Testis (tissue), 3 donors: ENCODE measurements around the gene IL13RA2. TPM values are rescaled to one million over a fixed set of nuclear protein-coding genes. Genes with fewer than 3 reads are reported as not detected.

Source experiments
- DNase-seq: peaks from one replicate; pipeline ENCODE4 v3.0.0-alpha.2; 2019
- H3K27ac ChIP-seq, 2 donors: fragments of 200-600 bp; sonication (generic); one replicate each; pipeline ENCODE4 v1.5.1; 2019
- H3K27me3 ChIP-seq: fragments of 200-600 bp; sonication (generic); one replicate; pipeline ENCODE4 v1.5.1; 2019
- H3K36me3 ChIP-seq: fragments of 200-600 bp; sonication (generic); one replicate; pipeline ENCODE4 v1.5.1; 2017; ENCODE audit warnings: low read depth; ENCODE audit errors: missing control alignments
- H3K4me1 ChIP-seq: fragments of 200-600 bp; sonication (generic); one replicate; pipeline ENCODE4 v1.5.1; 2019
- H3K4me3 ChIP-seq, 2 donors: fragments of 200-600 bp; sonication (generic); one replicate each; pipeline ENCODE4 v1.5.1; 2017 to 2019
- H3K9me3 ChIP-seq: fragments of 200-600 bp; sonication (generic); one replicate; pipeline ENCODE4 v1.5.1; 2017
- POLR2A ChIP-seq: fragments of 450-650 bp; IDR thresholded peaks from one replicate; pipeline ENCODE4 v1.6.1; 2017; ENCODE audit warnings: antibody characterized with exemption, mild to moderate bottlenecking, moderate library complexity
- WGBS, 2 donors: methylation state at CpG; one replicate each; pipeline ENCODE4 v1.1.5; 2018; 5-methylcytosine and 5-hydroxymethylcytosine counted together
- intact Hi-C: fragments of 100-400 bp; cut with DNase I; formaldehyde crosslinking; loops from one replicate; pipeline ENCODE4 v1.15.1; 2023; ENCODE audit warnings: low total_unique reads
- polyA plus RNA-seq: library from polyadenylated mRNA; stranded (reverse); fragments of 350-450 nt; fragmentation: Illumina TruSeq; extraction: RNeasy Lipid Tissue Mini Kit (QIAGEN cat#74804); gene quantifications from one replicate; pipeline ENCODE4 v1.2.3, GENCODE V29; 2014; ENCODE audit warnings: low read depth, low replicate concordance; ENCODE audit not compliant: insufficient read depth
- total RNA-seq, 2 donors: library from RNA; depleted of rRNA; stranded (reverse); fragments of >200 nt; gene quantifications; one replicate each; pipeline ENCODE4 v1.2.3, GENCODE V29; 2016
- TF ChIP-seq, protein P1 (sequence below), 3 experiments: fragments of 450-650 bp in 2 of 3; fragments of 200-600 bp in 1 of 3; sonication (generic) in 1 of 3; IDR thresholded peaks; one replicate each; pipeline ENCODE4 v1.5.1; 2016 to 2019; ENCODE audit warnings: antibody characterized with exemption in 3 of 3, mild to moderate bottlenecking in 2 of 3, moderate library complexity in 1 of 3

Gene IL13RA2
- total and polyA plus RNA-seq, 3 donors from 2014 or later, result 9.7 to 36.5 (median 15.5) TPM

DNA sequence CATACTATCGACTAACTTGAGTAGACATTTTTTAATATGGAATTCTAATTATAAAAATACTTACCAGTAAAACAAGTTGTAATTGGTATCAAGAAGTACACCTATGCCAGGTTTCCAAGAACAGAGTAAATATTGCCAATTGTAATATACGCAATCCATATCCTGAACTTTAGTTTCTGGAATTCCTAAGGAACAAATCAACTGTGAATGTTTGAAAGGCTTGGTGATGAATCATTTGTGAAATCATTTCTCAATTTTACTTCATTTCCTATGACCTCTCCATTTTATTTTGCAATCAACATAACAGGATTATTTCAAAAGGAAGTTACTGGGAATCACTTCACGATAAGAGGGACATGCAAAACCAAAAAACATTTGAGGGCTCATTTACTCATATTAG is 3.7 kb downstream of the IL13RA2 start:
- H3K36me3 ChIP-seq, result no peaks in the 10 kb centered on the region
- WGBS, 2 donors, result 87 to 92% methylated on average over 3 of the region's 3 CpGs
- H3K27me3 ChIP-seq, result no peaks in the 10 kb centered on the region
- no peaks in the 10 kb centered on the region for H3K9me3 ChIP-seq
- H3K27ac ChIP-seq, result no peak overlapping the region
- intact Hi-C loops, result no loop called here
- no peak overlapping the region for H3K4me3 ChIP-seq
- TF ChIP-seq, protein P1, sequence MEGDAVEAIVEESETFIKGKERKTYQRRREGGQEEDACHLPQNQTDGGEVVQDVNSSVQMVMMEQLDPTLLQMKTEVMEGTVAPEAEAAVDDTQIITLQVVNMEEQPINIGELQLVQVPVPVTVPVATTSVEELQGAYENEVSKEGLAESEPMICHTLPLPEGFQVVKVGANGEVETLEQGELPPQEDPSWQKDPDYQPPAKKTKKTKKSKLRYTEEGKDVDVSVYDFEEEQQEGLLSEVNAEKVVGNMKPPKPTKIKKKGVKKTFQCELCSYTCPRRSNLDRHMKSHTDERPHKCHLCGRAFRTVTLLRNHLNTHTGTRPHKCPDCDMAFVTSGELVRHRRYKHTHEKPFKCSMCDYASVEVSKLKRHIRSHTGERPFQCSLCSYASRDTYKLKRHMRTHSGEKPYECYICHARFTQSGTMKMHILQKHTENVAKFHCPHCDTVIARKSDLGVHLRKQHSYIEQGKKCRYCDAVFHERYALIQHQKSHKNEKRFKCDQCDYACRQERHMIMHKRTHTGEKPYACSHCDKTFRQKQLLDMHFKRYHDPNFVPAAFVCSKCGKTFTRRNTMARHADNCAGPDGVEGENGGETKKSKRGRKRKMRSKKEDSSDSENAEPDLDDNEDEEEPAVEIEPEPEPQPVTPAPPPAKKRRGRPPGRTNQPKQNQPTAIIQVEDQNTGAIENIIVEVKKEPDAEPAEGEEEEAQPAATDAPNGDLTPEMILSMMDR (IDR thresholded peaks at IDR 0.05), result no peak
- TF ChIP-seq POLR2A, result no peak
- no peaks in the 10 kb centered on the region for H3K4me1 ChIP-seq
- no peak for DNase-seq

DNA sequence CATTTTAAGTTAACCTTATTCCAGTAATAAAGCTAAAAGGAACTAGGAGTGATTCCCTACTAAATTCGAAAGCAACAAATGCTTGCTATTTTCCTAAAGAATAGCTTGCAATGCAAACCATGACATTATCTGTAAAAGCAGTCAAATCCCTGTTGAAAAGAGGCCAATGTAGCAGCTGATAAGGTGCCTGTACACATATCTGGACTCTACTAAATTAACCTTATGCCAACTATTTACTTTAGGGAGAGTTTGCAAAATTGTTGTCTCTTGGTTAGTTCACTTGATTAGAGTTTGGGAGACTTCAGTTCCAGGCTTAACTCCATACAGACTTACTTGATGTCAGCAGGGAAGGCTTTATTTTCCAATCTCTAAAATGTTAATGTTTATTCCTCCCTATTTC is 6.0 kb downstream of the IL13RA2 start:
- no peaks in the 10 kb centered on the region for H3K36me3 ChIP-seq
- no peak for DNase-seq
- 80 to 89% methylated on average over 1 of the region's 1 CpG for WGBS, 2 donors
- no peaks in the 10 kb centered on the region for H3K9me3 ChIP-seq
- H3K4me1 ChIP-seq, result no peaks in the 10 kb centered on the region
- no peaks in the 10 kb centered on the region for H3K27me3 ChIP-seq
- H3K4me3 ChIP-seq, result no peak overlapping the region
- TF ChIP-seq, protein P1 (IDR thresholded peaks at IDR 0.05), result no peak
- no peak for TF ChIP-seq POLR2A
- H3K27ac ChIP-seq, result no peak overlapping the region
- intact Hi-C loops, result no loop called here

DNA sequence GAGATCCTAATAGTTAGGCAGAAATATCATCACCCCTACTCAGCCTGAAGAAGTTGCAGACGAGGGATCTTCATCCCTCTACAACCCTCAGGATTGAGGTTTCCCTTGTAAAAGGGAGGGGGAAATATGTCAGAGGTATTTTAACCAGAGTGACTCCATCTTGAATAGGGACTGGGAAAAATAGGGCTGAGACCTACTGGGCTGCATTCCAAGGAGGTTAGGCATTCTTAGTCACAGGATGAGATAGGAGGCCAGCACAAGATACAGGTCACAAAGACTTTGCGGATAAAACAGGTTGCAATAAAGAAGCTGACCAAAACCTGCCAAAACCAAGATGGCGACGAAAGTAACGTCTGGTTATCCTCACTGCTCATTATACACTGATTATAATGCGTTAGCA is 17.5 kb downstream of the IL13RA2 start:
- no peak overlapping the region for H3K27ac ChIP-seq
- DNase-seq, result no peak
- 91 to 95% methylated on average over 6 of the region's 6 CpGs for WGBS, 2 donors
- no peaks in the 10 kb centered on the region for H3K27me3 ChIP-seq
- H3K9me3 ChIP-seq, result no peaks in the 10 kb centered on the region
- H3K4me1 ChIP-seq, result no peaks in the 10 kb centered on the region
- TF ChIP-seq, protein P1 (IDR thresholded peaks at IDR 0.05), result no peak
- TF ChIP-seq POLR2A, result no peak
- intact Hi-C loops, result no loop called here
- no peak overlapping the region for H3K4me3 ChIP-seq
- H3K36me3 ChIP-seq, result no peaks in the 10 kb centered on the region

DNA sequence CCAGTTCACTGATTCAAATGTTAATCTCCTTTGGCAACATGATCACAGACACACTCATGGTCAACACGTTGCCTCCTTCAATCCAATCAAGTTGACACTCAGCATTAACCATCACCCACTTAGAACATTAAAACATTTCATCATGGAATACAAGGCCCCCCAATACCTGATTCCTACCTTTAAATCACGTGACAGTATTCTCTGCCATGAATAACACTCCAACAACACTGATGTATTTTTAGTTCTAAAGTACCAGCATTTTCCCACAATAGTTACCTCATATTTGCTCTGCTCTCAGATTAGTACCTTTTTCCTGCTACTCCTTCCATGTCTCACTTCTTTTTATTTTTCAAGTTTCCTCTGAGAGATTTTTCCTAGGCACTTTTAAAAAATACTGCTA is 19.6 kb downstream of the IL13RA2 start:
- Histone ChIP-seq H3K4me1 (no peaks in the 10 kb centered on the region), H3K27ac (no peak overlapping the region), H3K27me3 (no peaks in the 10 kb centered on the region), H3K4me3 (no peak overlapping the region), H3K9me3 (no peaks in the 10 kb centered on the region), H3K36me3 (no peaks in the 10 kb centered on the region)
- intact Hi-C loops, result no loop called here
- 68 to 79% methylated on average over 2 of the region's 2 CpGs for WGBS, 2 donors
- no peak for TF ChIP-seq POLR2A
- TF ChIP-seq, protein P1 (IDR thresholded peaks at IDR 0.05), result no peak
- DNase-seq, result no peak

DNA sequence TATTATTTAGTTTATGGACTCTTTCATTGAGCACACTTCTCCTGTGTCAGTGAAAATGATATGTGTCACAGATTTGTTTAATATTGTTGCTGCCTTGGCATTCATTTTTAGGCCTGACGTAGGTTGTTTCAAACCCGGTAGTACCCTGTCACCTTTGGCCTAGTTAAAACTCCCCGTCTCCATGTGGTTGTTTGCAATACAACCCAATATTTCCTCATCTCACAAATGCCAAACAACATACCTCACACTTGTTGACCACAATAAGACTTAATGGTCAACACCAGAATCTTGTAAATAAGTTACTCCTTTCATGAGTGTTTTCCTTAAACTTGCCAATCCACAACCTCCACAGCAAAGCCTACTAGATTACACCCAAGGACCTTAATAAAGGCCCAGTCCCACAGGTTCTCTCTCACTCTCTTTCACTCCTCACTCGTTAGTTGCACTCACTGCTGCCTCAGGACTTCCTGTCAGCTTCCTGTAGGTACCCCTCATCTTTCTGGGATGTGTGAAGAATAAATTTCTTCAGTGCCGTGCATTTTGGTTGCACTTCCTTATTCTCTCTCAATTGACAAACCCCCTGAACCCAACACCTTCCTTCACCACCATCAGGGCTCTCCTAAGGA is 31.3 kb downstream of the IL13RA2 start:
- H3K4me3 ChIP-seq, result no peak overlapping the region
- no peaks in the 10 kb centered on the region for H3K27me3 ChIP-seq
- no peak for DNase-seq
- no peak overlapping the region for H3K27ac ChIP-seq
- no peaks in the 10 kb centered on the region for H3K4me1 ChIP-seq
- no peaks in the 10 kb centered on the region for H3K9me3 ChIP-seq
- no peak for TF ChIP-seq POLR2A
- TF ChIP-seq, protein P1 (IDR thresholded peaks at IDR 0.05), result no peak
- 88 to 93% methylated on average over 5 of the region's 5 CpGs for whole genome bisulfite sequencing, 2 donors
- intact Hi-C loops, result no loop called here
- no peaks in the 10 kb centered on the region for H3K36me3 ChIP-seq
